ENCODE measurements around the gene CCDC80.

Gene CCDC80

GRCh38 chr3:112640930-112641801 is at the start of gene CCDC80:
Gene CCDC80 (minus strand): TSS chr3:112641143. CDS start chr3:112639905, 1,238 bp downstream.
- H3K36me3 Mint-ChIP-seq (ENCODE audit: low read depth) = no peaks in the 10 kb centered on the region
- no peak within 1 kb of the TSS for H3K27ac Mint-ChIP-seq
- intact Hi-C loops (cut with micrococcal nuclease) = loop anchor here (5.0 kb wide), 2 partner anchors 51 to 171 kb away; no protein-coding TSS in a partner anchor
- no peak within 1 kb of the TSS for H3K4me3 Mint-ChIP-seq
- peaks cover 17% of the 10 kb centered on the region for H3K27me3 Mint-ChIP-seq
- H3K9me3 Mint-ChIP-seq = no peaks in the 10 kb centered on the region
- peaks cover 17% of the 10 kb centered on the region for H3K4me1 Mint-ChIP-seq (ENCODE audit: low read depth)

- no peak overlapping the region for H3K27ac Mint-ChIP-seq
- no peaks in the 10 kb centered on the region for H3K36me3 Mint-ChIP-seq (ENCODE audit: low read depth)
- intact Hi-C loops (cut with micrococcal nuclease) = loop anchor here (5.0 kb wide), 1 partner anchor 48 kb away; the partner anchor contains the start of gene CCDC80
Measured at GRCh38 chr3:112689989-112690388, 49.0 kb upstream of the CCDC80 start.

GRCh38 chr3:112689385-112689784 is 48.4 kb upstream of the CCDC80 start:
- Mint-ChIP-seq H3K27ac (no peak overlapping the region), H3K9me3 (peaks cover 8% of the 10 kb centered on the region), H3K4me3 (no peak overlapping the region), H3K4me1 (ENCODE audit: low read depth) (peaks cover 27% of the 10 kb centered on the region), H3K27me3 (no peaks in the 10 kb centered on the region), H3K36me3 (ENCODE audit: low read depth) (no peaks in the 10 kb centered on the region)
- intact Hi-C loops (cut with micrococcal nuclease) = no loop called here

More at GRCh38 chr3:112689989-112690388, 49.0 kb upstream of the CCDC80 start:
- Mint-ChIP-seq H3K9me3 (peaks cover 8% of the 10 kb centered on the region), H3K4me1 (ENCODE audit: low read depth) (peaks cover 22% of the 10 kb centered on the region), H3K27me3 (no peaks in the 10 kb centered on the region), H3K4me3 (no peak overlapping the region)

GRCh38 chr3:112688819-112689218 is 47.9 kb upstream of the CCDC80 start:
- H3K27ac Mint-ChIP-seq = no peak overlapping the region
- H3K4me1 Mint-ChIP-seq (ENCODE audit: low read depth) = peaks cover 28% of the 10 kb centered on the region
- peaks cover 4% of the 10 kb centered on the region for H3K9me3 Mint-ChIP-seq
- no peaks in the 10 kb centered on the region for H3K36me3 Mint-ChIP-seq (ENCODE audit: low read depth)
- H3K27me3 Mint-ChIP-seq = no peaks in the 10 kb centered on the region
- H3K4me3 Mint-ChIP-seq = no peak overlapping the region
- intact Hi-C loops (cut with micrococcal nuclease) = no loop called here

GRCh38 chr3:112688085-112688769 is 47.3 kb upstream of the CCDC80 start:
- peaks cover 22% of the 10 kb centered on the region for H3K4me1 Mint-ChIP-seq (ENCODE audit: low read depth)
- no peaks in the 10 kb centered on the region for H3K9me3 Mint-ChIP-seq
- intact Hi-C loops (cut with micrococcal nuclease) = no loop called here
- no peaks in the 10 kb centered on the region for H3K27me3 Mint-ChIP-seq
- H3K4me3 Mint-ChIP-seq = no peak overlapping the region
- H3K36me3 Mint-ChIP-seq (ENCODE audit: low read depth) = no peaks in the 10 kb centered on the region
- no peak overlapping the region for H3K27ac Mint-ChIP-seq

GRCh38 chr3:112687616-112688015 is 46.7 kb upstream of the CCDC80 start:
- intact Hi-C loops (cut with micrococcal nuclease) = no loop called here
- H3K36me3 Mint-ChIP-seq (ENCODE audit: low read depth) = no peaks in the 10 kb centered on the region

GRCh38 chr3:112687211-112687610 is 46.3 kb upstream of the CCDC80 start:
- intact Hi-C loops (cut with micrococcal nuclease) = no loop called here
- H3K4me1 Mint-ChIP-seq (ENCODE audit: low read depth) = peaks cover 15% of the 10 kb centered on the region
- H3K4me3 Mint-ChIP-seq = no peak overlapping the region
- H3K27me3 Mint-ChIP-seq = no peaks in the 10 kb centered on the region
- H3K27ac Mint-ChIP-seq = no peak overlapping the region
- no peaks in the 10 kb centered on the region for H3K36me3 Mint-ChIP-seq (ENCODE audit: low read depth)
- no peaks in the 10 kb centered on the region for H3K9me3 Mint-ChIP-seq

More at GRCh38 chr3:112687616-112688015, 46.7 kb upstream of the CCDC80 start:
- Mint-ChIP-seq H3K27me3 (no peaks in the 10 kb centered on the region), H3K27ac (no peak overlapping the region), H3K4me1 (ENCODE audit: low read depth) (peaks cover 16% of the 10 kb centered on the region), H3K4me3 (no peak overlapping the region), H3K9me3 (no peaks in the 10 kb centered on the region)

- no peaks in the 10 kb centered on the region for H3K9me3 Mint-ChIP-seq
- H3K27me3 Mint-ChIP-seq = no peaks in the 10 kb centered on the region
- H3K4me1 Mint-ChIP-seq (ENCODE audit: low read depth) = peaks cover 22% of the 10 kb centered on the region
- H3K4me3 Mint-ChIP-seq = no peak overlapping the region
- no peaks in the 10 kb centered on the region for H3K36me3 Mint-ChIP-seq (ENCODE audit: low read depth)
- intact Hi-C loops (cut with micrococcal nuclease) = no loop called here
- H3K27ac Mint-ChIP-seq = no peak overlapping the region
Measured at GRCh38 chr3:112685956-112686799, 45.2 kb upstream of the CCDC80 start.

GRCh38 chr3:112685420-112685819 is 44.5 kb upstream of the CCDC80 start:
- Mint-ChIP-seq H3K4me3 (no peak overlapping the region), H3K36me3 (ENCODE audit: low read depth) (no peaks in the 10 kb centered on the region), H3K9me3 (no peaks in the 10 kb centered on the region), H3K27ac (no peak overlapping the region), H3K4me1 (ENCODE audit: low read depth) (peaks cover 22% of the 10 kb centered on the region), H3K27me3 (no peaks in the 10 kb centered on the region)
- intact Hi-C loops (cut with micrococcal nuclease) = no loop called here

- Mint-ChIP-seq H3K4me3 (no peak overlapping the region), H3K27me3 (no peaks in the 10 kb centered on the region), H3K27ac (peak overlapping the region; percentile 73), H3K36me3 (ENCODE audit: low read depth) (no peaks in the 10 kb centered on the region), H3K9me3 (no peaks in the 10 kb centered on the region), H3K4me1 (ENCODE audit: low read depth) (peaks cover 39% of the 10 kb centered on the region)
- intact Hi-C loops (cut with micrococcal nuclease) = loop anchor here (5.0 kb wide), 1 partner anchor 35 kb away; no protein-coding TSS in a partner anchor
Measured at GRCh38 chr3:112682361-112682760, 41.4 kb upstream of the CCDC80 start.

GRCh38 chr3:112681822-112682325 is 40.9 kb upstream of the CCDC80 start:
- no peak overlapping the region for H3K4me3 Mint-ChIP-seq
- intact Hi-C loops (cut with micrococcal nuclease) = loop anchor here (5.0 kb wide), 1 partner anchor 35 kb away; no protein-coding TSS in a partner anchor
- no peaks in the 10 kb centered on the region for H3K27me3 Mint-ChIP-seq
- peaks cover 44% of the 10 kb centered on the region for H3K4me1 Mint-ChIP-seq (ENCODE audit: low read depth)
- no peaks in the 10 kb centered on the region for H3K36me3 Mint-ChIP-seq (ENCODE audit: low read depth)
- peak overlapping the region; percentile 73 for H3K27ac Mint-ChIP-seq
- no peaks in the 10 kb centered on the region for H3K9me3 Mint-ChIP-seq

GRCh38 chr3:112676659-112677234 is 35.8 kb upstream of the CCDC80 start:
- intact Hi-C loops (cut with micrococcal nuclease) = no loop called here

GRCh38 chr3:112675943-112676535 is 35.1 kb upstream of the CCDC80 start:
- peak overlapping the region; percentile 48 for H3K4me3 Mint-ChIP-seq

More at GRCh38 chr3:112676659-112677234, 35.8 kb upstream of the CCDC80 start:
- H3K9me3 Mint-ChIP-seq = no peaks in the 10 kb centered on the region
- H3K4me1 Mint-ChIP-seq (ENCODE audit: low read depth) = peaks cover 80% of the 10 kb centered on the region
- no peaks in the 10 kb centered on the region for H3K27me3 Mint-ChIP-seq
- peak overlapping the region; percentile 48 for H3K4me3 Mint-ChIP-seq
- H3K36me3 Mint-ChIP-seq (ENCODE audit: low read depth) = no peaks in the 10 kb centered on the region
- peak overlapping the region; percentile 81 for H3K27ac Mint-ChIP-seq

More at GRCh38 chr3:112675943-112676535, 35.1 kb upstream of the CCDC80 start:
- intact Hi-C loops (cut with micrococcal nuclease) = no loop called here
- H3K27ac Mint-ChIP-seq = peak overlapping the region; percentile 81
- H3K9me3 Mint-ChIP-seq = no peaks in the 10 kb centered on the region
- H3K27me3 Mint-ChIP-seq = no peaks in the 10 kb centered on the region
- H3K4me1 Mint-ChIP-seq (ENCODE audit: low read depth) = peaks cover 83% of the 10 kb centered on the region
- no peaks in the 10 kb centered on the region for H3K36me3 Mint-ChIP-seq (ENCODE audit: low read depth)

Data from dendritic cell treated with granulocyte-macrophage colony-stimulating factor and Interleukin-4, amounts not matched to agents 40 ng/mL and 50 ng/mL, for 4 days (primary cell).